HG03460 (cell line): ENCODE measurements around the gene PDPK1.
"Not testable (repeated sequence)": the region's sequence is repeated elsewhere in the genome, so short reads cannot be mapped to it uniquely, and the experiment has no call there.

ENCODE experiments used
- ATAC-seq: cut with Tn5 transposase; IDR thresholded peaks from one replicate; pipeline ENCODE4 v1.9.1; 2021; ENCODE audit not compliant: unreplicated experiment

The PDPK1 gene

DNA sequence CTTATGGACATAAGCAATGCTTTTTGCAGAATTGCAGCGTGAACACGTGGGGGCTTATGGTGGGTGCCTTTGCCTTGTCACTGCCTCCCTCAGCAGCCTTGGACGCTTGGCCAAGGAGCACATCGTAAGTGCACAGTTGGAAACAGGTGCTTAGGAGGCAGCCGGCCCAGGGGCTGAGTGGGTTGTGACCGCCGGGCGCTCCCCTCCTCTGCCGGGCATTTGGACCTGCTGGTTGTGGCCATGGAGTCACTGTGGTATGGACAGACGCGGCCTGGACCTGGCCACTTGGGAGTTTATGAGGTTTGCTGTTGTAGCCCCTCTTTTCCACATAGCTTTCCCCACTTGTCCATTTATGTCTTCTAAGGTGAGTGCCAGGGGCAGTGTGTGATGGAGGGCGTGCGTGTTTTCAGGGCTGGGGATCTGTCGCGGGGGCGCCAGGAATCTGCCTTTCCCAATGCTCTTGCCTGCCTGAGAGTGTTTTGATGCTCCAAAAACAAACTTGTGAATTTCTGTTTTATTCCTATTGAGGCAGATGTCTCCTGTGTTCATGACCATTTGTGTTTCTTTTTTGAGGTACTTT lies 49.2 kb downstream of the PDPK1 start:
- ATAC-seq, result no peak

DNA sequence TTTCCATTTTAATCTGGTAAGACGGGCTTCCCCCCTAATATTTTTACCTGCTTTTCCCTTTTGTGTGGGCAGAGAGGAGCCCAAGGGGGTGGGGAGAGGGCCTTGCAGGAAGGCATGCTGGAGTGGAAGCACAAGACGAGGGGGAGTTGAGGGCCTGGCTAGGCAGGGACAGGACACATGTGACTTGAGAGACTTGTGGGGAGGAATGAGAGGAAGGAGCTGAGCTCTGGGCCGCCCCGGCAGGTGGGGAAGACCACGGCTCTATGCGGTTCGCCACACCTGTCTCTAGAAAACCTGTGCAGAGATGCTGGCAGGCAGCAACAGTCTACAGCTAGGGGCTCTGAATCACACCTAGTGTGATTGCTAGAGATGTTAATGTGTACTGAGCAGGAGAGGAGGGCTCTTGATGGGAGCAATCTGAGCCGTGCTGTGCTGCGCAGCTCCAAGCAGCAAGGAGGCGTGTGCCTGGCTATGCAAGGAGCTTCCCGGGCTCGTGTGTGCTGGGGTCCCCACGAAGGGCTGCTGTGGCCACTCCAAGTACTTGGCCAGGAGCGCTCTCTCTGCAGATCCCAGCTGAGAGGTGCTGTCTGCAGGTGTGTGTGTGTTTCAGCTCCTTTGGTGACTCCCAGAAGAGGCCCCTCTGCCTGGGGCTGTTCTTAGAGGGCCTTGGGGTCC lies 50.2 kb downstream of the PDPK1 start:
- no peak for ATAC-seq

DNA sequence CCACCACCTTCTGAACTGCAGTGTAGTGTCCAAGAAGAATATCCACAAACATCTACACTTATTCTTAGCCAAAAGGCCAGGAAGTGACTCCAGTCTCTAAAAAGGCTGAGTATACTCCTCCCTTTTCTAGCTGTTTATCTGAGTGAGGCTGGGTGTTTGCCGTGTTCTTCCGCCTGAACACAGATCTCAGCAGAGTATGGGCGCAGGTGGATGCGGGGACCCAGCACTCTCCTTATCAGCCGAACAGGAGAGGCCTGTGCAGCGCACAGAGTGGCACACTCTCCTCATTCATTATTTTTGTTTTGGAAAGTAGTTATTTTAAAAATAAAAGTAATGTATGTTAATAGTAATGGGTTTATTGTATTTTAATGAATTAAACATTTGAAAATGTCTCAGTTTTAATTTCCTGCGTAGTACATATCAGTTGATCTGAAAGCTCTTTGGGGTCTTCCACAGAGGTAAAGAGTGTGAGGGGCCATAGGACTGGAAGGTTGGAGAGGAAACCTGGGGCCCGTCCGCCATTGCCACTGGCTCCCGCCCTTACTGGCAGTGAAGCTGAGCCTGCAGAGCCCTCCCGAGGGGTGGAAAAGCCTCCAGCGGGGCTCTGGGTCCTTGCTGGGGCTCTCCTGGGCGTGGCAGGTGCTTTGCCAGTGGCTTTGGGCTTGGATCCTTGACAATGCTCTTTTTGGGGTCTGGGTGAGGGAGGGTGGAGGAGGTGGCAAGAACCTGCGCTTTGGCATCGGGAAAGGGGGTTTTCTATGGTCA lies 53.8 kb downstream of the PDPK1 start:
- no peak for ATAC-seq

DNA sequence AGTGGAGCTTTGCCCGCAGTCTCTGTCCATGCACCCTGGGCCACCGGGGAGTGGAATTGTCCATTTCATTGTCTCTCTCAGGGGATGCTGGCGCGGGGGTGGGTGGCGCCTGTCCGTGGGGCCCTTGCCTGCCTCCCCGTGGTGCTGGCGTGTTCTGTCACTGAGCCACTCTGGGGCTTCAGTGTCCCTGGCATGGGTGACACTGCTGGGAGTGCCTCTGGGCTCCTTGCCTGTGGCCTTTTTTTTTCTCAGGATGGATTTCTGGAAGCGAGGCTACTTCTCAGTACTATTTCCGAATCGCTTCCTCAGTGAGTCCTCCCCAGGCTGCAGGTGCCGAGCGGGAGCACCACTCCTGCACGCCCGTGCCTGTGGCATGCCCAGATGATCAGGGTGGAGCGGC lies 55.0 kb downstream of the PDPK1 start:
- ATAC-seq, result no peak

DNA sequence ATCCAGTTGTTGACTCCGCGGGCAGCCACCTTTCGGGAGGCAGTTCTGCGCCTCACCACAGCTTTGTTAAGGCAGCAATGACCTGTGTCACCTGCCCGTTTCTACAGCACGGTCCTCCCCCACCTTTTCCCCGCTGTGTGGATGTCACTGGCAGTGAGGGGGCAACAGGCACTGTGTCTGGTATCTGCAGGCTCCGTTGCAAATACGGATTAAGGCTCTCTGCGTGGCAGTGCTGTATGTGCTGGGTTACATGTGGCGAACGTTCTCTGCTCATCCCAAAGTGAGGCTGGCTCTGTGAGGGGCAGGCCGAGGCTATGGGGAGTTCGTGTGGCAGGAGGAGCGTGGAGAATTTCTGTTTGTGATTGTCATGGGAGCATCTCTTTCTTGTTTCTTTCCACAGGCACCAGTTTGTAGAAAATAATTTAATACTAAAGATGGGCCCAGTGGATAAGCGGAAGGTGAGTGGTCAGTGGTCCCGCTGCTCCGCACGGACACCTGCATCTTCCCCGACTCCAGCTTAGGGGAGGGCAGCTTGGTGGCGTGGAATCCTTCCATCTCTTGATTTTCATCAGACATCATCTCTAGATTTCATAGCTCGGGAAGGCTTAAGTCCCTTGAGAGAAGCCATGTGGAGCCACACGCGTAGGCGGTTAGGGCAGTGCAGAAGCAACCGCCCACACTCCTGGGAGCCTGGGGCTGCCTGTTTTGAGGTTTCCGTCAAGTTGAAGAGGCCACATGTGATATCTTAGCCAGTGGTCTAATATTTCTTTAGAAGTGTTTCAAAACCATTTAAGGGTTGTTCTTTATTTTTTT lies 57.8 kb downstream of the PDPK1 start:
- ATAC-seq, result no peak

DNA sequence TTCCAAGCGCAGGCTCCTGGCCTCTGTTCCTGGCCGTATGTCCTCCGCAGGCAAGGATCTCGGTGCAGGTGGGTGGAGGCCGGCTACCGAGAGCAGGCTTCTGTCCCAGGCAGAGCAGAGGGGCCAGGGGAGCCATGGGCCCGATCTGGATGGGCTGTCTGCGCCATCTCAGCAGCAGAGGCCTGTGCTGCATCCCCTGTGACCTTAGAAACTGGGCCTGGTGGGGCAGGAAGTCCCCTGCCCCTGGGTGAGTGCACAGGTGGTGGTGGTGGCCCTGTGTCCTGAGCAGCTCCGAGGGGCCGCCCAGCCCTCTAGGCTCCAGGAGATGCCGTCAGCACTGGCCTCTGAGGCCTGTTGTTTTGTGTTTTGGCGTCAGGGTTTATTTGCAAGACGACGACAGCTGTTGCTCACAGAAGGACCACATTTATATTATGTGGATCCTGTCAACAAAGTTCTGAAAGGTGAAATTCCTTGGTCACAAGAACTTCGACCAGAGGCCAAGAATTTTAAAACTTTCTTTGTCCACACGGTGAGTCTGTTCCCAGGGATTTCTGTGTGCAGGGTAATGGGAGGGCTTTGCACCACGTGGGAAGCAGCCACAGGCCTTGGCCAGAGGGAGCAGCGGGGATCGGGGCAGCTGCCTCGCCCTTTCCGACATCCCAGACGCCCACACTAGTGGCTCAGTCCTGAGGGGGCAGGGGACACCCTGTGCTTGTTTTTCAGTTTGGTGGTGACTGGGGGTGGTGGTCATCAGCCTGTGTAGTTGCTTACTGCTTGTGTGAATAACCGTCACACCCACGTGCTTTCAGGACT lies 59.1 kb downstream of the PDPK1 start:
- ATAC-seq, result no peak

DNA sequence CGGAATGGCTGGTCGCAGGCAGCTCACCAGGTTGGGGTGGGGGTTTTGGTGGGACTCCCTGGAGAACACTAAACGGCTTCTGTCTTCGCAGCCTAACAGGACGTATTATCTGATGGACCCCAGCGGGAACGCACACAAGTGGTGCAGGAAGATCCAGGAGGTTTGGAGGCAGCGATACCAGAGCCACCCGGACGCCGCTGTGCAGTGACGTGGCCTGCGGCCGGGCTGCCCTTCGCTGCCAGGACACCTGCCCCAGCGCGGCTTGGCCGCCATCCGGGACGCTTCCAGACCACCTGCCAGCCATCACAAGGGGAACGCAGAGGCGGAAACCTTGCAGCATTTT lies 59.7 kb downstream of the PDPK1 start:
- no peak for ATAC-seq

DNA sequence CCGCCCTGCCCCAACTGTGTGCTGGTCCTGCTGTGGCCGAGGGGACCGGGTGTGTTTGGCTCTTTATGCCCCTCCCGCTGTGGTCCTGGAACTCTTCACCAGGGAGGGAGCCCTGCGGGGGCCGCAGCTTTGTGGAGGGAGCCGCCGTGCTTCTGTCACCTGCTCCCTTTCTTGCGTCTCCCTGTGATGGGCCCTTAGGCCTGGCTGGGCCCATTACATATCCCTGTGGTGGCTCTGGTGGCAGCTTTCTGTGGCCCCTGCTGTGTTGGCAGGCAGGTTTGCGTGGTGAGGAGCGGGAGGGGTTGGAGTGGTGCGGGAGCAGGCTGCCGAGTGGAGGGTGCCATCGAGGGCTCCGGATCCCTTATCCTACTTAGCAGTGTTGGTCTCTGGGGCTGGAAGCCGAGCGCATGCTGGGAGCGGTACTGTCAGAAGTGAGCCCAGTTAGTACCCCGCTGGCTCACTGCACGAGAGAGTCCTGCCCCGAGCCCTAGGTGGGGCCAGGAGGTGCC lies 60.4 kb downstream of the PDPK1 start:
- no peak for ATAC-seq

DNA sequence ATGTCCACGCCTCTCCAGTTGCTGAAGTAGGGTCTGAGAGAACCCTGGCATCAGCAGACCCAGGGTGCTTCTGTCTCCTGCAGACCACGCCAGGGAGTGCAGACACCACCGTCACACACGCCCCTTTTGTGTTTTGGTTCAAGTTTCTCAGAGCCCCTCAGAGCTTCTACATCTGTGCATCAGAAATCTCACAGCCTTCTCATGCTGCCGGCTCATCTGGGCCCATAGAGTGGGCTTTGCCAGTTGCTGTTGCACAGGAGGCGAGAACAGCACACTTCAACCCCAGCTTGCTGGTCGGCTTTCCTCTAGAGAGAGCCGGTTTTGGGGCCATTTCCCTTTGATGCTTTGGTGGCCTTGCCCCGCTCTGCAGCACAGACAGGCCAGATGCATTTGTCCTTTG lies 60.9 kb downstream of the PDPK1 start:
- ATAC-seq, result no peak

DNA sequence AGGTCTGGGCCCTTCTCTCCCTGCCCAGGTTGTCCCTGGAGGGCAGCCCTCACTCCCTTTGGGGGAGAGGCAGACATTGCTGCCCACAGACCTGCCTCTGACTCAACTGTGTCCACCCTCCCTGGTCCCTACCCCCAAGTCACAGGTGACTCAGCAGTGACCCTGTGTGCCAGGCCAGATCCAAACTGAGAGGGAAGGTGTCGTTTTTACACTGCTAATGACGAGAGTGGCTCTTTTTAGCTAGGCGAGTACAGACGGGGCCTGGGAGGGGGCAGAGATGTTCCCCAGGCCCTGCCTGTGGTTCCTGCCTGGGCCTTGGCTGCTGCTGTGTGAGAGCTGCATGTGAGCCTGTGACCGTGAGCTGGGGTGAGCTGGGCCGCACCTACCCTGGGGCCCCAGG lies 61.3 kb downstream of the PDPK1 start:
- ATAC-seq, result not testable (repeated sequence)

DNA sequence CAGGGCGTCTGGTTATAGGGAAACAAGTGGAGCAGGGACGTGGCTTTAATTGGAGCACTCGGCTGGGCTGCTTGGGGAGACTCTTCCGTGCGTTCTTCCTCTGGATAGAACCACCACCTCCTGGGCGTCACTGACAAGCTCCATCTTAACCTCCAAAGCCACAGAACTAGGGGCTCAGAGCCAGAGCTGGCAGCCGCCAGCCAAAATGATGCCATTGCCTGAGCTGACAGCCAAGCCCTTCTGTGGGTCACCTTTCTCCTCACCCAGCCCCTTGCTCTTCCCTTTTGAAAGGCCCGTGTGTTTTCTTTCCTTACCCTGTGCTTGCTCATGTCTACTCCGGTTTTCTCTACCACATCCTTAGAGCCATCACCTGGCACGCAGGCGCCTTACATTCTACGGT lies 62.0 kb downstream of the PDPK1 start:
- not testable (repeated sequence) for ATAC-seq

DNA sequence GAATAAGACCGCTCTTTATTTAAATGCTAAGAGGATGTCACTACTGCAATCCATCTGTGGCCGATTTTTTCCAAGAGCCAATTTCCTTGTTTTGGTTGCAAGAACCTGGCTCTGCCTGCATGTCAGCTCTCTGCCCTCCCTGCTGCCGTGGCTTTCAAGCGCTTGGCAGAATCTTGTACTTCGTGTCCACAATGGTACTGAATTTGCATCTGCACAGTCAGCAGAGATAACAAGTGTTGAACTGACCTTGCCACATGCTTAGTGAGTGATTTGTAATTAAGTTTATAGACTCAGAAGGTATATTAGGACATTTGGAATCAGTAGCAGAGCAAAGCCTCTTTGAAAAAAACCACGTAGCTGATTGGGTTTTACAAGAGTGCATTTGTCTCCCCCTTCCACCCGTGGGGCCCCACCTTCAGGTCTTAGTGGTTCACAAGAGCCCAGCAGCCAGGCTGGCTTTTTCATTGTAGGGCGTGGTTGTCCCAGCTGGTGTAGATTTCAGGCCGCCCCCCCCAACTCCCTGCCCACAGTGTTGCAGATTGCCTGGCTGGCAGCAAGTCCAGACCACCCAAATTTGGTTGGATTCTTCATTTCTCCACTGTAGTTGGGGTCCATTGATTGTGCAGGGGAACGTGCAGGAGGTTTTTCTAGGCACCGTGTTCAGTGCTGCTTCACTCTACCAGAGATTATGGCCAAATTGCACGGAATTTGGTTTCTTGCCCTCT lies 63.6 kb downstream of the PDPK1 start:
- not testable (repeated sequence) for ATAC-seq

DNA sequence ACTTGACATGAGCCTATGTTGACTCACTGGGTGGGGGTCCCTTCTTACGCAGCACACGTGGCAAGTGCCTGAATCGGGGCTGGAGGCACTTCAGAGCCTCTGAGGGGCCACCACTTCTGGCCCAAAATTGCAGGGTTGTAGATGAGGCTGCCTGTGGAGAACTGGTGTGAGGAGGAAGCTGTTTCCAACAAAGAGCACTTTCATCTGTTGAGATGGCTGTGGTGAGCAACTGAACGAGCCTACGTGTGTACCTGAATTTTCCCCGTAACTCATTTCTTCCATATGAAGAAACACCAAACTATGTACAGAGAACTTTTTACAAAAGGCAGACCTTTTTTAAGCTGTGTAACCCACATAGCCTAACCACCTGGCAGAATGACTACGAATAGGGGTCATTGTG lies 64.4 kb downstream of the PDPK1 start:
- not testable (repeated sequence) for ATAC-seq

DNA sequence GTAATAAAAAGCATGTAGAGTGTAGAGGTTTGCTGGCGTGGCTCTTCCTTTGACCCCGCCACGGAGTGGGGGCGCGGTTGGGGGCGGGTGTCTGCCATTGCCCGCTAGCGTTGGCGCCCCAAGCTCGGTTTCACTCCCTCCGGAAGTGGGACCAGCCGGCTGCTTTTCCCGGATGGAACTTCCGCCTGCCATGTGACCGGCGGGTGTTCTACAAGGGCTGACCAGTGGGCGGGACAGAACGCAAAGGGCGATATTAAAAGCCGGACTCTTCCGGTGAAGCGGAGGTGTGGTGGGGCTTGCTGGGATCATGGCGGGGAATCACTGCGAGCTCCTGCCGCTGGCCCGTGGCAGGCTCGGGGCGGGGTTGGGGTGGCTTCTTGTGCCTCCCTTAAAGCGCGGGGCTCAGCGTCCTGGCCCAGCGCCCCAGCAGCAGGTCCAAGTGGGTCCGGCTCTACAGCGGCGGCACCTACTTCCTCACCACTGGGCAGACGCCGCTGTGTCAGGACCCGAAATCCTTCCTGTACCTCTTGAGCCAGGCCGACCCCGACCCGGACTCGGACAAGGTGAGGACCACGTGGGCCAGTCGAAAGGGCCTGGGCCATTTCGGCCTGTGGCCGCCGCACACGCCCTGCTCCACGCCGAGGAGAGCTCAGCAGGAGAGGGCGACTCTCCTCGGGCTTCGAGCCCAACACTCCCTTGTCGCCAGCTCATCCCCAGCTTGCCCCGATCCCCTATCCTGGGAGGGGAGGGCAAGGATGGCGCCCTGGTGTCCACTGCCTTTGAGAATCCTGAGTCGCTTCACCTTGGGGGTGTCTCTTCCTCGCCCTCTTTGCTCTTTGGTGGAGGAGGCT lies 65.6 kb downstream of the PDPK1 start:
- peak; percentile 61 for ATAC-seq

DNA sequence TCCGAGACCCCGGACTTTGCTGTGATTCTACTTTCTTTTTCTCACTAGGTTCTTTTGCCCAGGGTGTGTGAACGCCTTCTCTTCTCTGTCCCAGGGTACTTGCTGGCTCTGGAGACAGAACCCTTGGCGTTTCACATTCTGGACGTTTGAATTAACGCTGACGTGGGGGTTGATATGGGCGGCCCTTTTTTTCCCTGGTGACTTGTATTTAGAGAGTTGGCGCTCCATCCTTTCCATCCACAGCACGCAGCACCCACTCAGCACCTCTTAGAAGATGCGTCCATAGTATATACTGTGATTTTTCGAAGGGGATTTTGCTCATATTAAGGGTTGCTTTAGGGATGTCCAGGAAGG lies 66.2 kb downstream of the PDPK1 start:
- not testable (repeated sequence) for ATAC-seq

DNA sequence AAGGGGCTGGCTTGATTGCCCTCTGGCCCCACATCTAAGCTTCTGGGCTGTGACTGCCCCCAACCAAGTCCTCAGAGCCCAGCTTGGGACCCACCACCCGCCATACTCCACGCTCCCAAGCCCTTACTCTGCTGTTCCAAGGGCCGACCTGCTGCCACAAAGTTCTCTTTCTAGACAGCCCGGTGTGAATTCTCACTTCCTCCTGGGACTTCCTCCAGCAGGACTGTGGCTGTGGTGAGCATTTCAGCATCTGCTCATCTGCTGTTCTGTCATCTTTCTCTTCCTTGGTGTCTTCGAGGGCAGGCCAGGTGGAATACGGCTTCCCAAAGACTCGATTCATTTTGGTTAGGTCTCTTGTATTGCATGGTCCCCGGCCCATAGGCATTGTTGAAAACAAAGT lies 69.0 kb downstream of the PDPK1 start:
- not testable (repeated sequence) for ATAC-seq

DNA sequence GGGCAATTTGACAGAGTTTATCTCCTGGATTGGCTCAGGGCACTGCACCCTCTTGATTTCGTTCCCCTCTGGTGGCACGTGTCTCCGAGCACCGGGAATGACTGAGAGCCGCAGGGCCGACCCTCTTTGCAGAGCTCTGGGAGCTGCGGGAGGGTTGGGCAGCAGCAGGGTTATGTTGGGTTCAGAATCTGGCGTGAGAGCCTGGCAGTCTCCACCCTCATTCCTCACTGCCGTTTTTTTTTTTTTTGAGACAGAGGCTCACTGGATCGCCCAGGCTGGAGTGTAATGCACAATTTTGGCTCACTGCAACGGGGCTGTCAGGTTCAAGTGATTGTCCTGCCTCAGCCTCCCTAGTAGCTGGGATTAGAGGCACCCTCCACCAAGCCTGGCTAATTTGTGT lies 71.5 kb downstream of the PDPK1 start:
- ATAC-seq, result not testable (repeated sequence)

DNA sequence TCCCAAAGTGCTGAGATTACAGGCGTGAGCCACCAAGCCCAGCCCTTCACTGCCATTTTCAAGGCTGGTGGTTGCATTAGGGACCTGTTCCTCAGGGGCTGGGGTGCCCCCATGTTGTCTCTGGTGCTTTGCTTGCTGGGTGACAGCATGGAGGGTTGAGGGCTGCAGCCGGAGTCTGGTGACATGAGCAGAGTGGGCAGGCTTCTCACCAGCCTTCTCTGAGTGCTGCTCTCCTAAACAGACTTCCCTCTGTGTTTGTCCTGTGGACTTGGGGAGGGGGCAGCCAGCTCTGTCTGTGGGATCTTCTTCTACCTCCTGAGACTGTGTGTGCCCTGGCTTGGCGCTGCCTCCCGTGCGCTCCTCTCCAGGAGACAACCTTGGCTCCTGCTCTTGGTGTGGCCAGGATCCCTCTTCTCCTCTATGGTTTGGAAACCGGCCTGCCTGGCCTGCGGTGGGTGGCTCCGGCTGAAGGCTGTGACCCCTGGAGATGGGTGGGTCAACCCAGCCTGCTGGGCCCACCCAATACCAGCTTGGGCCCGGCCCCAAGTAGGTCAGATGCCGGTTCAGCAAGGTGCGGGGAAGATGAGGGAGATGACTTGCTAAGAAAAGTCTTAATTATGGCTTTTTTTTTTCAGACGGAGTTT lies 72.1 kb downstream of the PDPK1 start:
- ATAC-seq, result no peak
